CD8-positive, alpha-beta memory T cell (primary cell): ENCODE data around the gene LIN37. TPM values are rescaled to one million over a fixed set of nuclear protein-coding genes. Genes with fewer than 3 reads are reported as not detected.
"Not testable (repeated sequence)": the region's sequence is repeated elsewhere in the genome, so short reads cannot be mapped to it uniquely, and the experiment has no call there.

ENCODE experiments used
- CTCF ChIA-PET: fragments of 350-600 bp; sonication (Branson Sonifier 250); formaldehyde crosslinking; loops from one replicate; lab custom pipeline; 2021; ENCODE audit warnings: antibody characterized with exemption; lab: Charles Lee
- POLR2A ChIA-PET: fragments of 350-600 bp; sonication (Branson Sonifier 250); formaldehyde crosslinking; loops from one replicate; lab custom pipeline; 2021; ENCODE audit warnings: antibody characterized with exemption; lab: Charles Lee
- DNase-seq, 5 donors: peaks; one replicate each; pipeline versions ENCODE4 v3.0.0 to v3.0.0-alpha.2; 2020 to 2022; ENCODE audit warnings: mixed read lengths in 1 of 5
- H3K27ac ChIP-seq: one replicate; pipeline ENCODE4 v1.7.0; 2013; ENCODE audit warnings: low read depth, mild to moderate bottlenecking, low read length, moderate library complexity
- H3K27me3 ChIP-seq: 2 replicates; pipeline ENCODE4 v1.7.0; 2013; ENCODE audit warnings: low read length, mild to moderate bottlenecking; ENCODE audit not compliant: insufficient read depth, poor library complexity, severe bottlenecking
- H3K36me3 ChIP-seq: 2 replicates; pipeline ENCODE4 v1.7.0; 2013; ENCODE audit warnings: mild to moderate bottlenecking, low read length, moderate library complexity; ENCODE audit not compliant: insufficient read depth
- H3K4me1 ChIP-seq: 2 replicates; pipeline ENCODE4 v1.7.0; 2013; ENCODE audit warnings: mild to moderate bottlenecking, low read length, moderate library complexity; ENCODE audit not compliant: insufficient read depth
- H3K4me3 ChIP-seq: 2 replicates; pipeline ENCODE4 v1.7.0; 2013; ENCODE audit warnings: mild to moderate bottlenecking, low read length
- H3K9me3 ChIP-seq: 2 replicates; pipeline ENCODE4 v1.7.0; 2013; ENCODE audit warnings: mild to moderate bottlenecking, low read length
- H3K27ac Mint-ChIP-seq, 8 donors: one replicate each; pipeline ENCODE4 v1.8.0; 2020 to 2021; ENCODE audit warnings: mixed read lengths in 8 of 8, mild to moderate bottlenecking in 6 of 8, inconsistent platforms in 3 of 8, moderate library complexity in 3 of 8
- H3K27me3 Mint-ChIP-seq, 2 donors: one replicate each; pipeline ENCODE4 v1.8.0; 2020 to 2021; ENCODE audit warnings: mixed read lengths in 2 of 2, mild to moderate bottlenecking in 1 of 2, moderate library complexity in 1 of 2
- H3K36me3 Mint-ChIP-seq, 3 donors: one replicate each; pipeline ENCODE4 v1.8.0; 2020 to 2021; ENCODE audit warnings: mixed read lengths in 3 of 3, inconsistent platforms in 1 of 3, mild to moderate bottlenecking in 1 of 3
- H3K4me1 Mint-ChIP-seq, 3 donors: one replicate each; pipeline ENCODE4 v1.8.0; 2020 to 2021; ENCODE audit warnings: mixed read lengths in 3 of 3, inconsistent platforms in 1 of 3, mild to moderate bottlenecking in 1 of 3
- H3K4me3 Mint-ChIP-seq, 7 donors: one replicate each; pipeline ENCODE4 v1.8.0; 2020 to 2021; ENCODE audit warnings: mixed read lengths in 7 of 7, mild to moderate bottlenecking in 6 of 7, moderate library complexity in 4 of 7, inconsistent platforms in 2 of 7
- H3K9me3 Mint-ChIP-seq, 5 donors: one replicate each; pipeline ENCODE4 v1.8.0; 2020 to 2022; ENCODE audit warnings: mixed read lengths in 5 of 5, mild to moderate bottlenecking in 3 of 5, moderate library complexity in 2 of 5, inconsistent platforms in 1 of 5
- polyA plus RNA-seq: library from polyadenylated mRNA; unstranded; fragments of 300-500 nt; fragmentation: Illumina TruSeq; gene quantifications from one replicate; pipeline ENCODE4 v1.2.3, GENCODE V29; 2021
- total RNA-seq, 2 experiments: library from RNA; stranded (reverse); gene quantifications; one replicate each; pipeline ENCODE4 v1.2.3, GENCODE V29; 2021

LIN37 gene
- total and polyA plus RNA-seq, 3 experiments from 2014 or later = 8.8 to 12.7 (median 10.5) TPM

DNA sequence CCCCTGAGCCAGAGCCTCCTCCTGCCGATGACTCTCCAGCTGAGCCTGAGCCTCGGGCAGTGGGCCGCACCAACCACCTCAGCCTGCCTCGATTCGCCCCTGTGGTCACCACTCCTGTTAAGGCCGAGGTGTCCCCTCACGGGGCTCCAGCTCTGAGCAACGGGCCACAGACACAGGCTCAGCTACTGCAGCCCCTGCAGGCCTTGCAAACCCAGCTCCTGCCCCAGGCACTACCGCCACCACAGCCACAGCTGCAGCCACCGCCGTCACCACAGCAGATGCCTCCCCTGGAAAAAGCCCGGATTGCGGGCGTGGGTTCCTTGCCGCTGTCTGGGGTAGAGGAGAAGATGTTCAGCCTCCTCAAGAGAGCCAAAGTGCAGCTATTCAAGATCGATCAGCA, 27.0 kb upstream of the LIN37 start:
- CTCF ChIA-PET = interaction anchor here (0.6 to 0.7 kb wide), 2 partner anchors 10 to 257 kb away, joined by 3 to 4 read pairs; no protein-coding TSS in a partner anchor
- no peak overlapping the region for H3K27ac Mint-ChIP-seq
- H3K4me3 ChIP-seq = no peak overlapping the region

DNA sequence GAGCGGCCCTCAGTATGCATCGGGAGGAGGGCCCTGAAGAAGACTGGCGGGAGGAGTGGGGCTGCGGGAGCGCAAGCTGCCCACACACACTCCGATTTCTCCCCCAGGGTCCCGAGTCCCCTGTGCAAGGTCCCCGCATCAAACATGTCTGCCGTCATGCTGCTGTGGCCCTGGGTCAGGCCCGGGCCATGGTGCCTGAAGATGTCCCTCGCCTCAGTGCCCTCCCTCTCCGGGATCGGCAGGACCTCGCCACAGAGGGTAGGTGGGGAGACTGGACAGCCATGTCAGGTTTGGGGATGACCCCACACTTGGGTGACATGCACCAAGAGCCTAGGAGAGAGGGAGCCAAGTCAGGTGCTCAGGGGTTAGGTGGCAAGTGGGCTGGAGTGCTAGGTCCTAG, 25.9 kb upstream of the LIN37 start:
- DNase-seq = no peak
- CTCF ChIA-PET = no interaction called here
- peak overlapping the region in 1 of 8 donors; percentile 87 for H3K27ac Mint-ChIP-seq
- Histone ChIP-seq H3K9me3 (no peaks in the 10 kb centered on the region), H3K4me3 (no peak overlapping the region), H3K27ac (no peak overlapping the region), H3K4me1 (peaks cover 15% of the 10 kb centered on the region), H3K36me3 (peaks cover 53% of the 10 kb centered on the region), H3K27me3 (no peaks in the 10 kb centered on the region)
- H3K36me3 Mint-ChIP-seq = peaks cover 5 to 76% (median 7%) of the 10 kb centered on the region in 3 donors
- no peak overlapping the region for H3K4me3 Mint-ChIP-seq
- POLR2A ChIA-PET = no interaction called here
- H3K27me3 Mint-ChIP-seq = no peaks in the 10 kb centered on the region
- peaks cover 12 to 28% (median 13%) of the 10 kb centered on the region in 3 donors for H3K4me1 Mint-ChIP-seq
- no peaks in the 10 kb centered on the region for H3K9me3 Mint-ChIP-seq

More for the DNA sequence above, 27.0 kb upstream of the LIN37 start:
- Mint-ChIP-seq H3K4me1 (peaks cover 16 to 32% (median 17%) of the 10 kb centered on the region in 3 donors), H3K4me3 (peak overlapping the region in 1 of 7 donors; percentile 28), H3K9me3 (no peaks in the 10 kb centered on the region), H3K27me3 (no peaks in the 10 kb centered on the region), H3K36me3 (peaks cover 5 to 74% (median 7%) of the 10 kb centered on the region in 3 donors)
- Histone ChIP-seq H3K27me3 (no peaks in the 10 kb centered on the region), H3K4me1 (peaks cover 17% of the 10 kb centered on the region), H3K9me3 (no peaks in the 10 kb centered on the region), H3K27ac (no peak overlapping the region), H3K36me3 (peaks cover 43% of the 10 kb centered on the region)
- no peak for DNase-seq
- POLR2A ChIA-PET = interaction anchor here (0.5 kb wide), 1 partner anchor 30 kb away, joined by 3 read pairs; no protein-coding TSS in a partner anchor

DNA sequence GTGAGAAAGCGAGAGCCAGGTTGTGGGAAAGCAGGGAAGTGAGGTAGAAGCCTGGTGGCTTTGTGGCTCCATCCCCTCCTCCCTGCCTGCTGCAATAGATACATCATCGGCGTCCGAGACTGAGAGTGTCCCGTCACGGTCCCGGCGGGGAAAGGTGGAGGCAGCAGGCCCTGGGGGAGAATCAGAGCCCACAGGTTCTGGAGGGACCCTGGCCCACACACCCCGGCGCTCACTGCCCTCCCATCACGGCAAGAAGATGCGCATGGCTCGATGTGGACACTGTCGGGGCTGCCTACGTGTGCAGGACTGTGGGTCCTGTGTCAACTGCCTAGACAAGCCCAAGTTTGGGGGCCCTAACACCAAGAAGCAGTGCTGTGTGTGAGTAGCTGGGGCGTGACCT, 25.5 kb upstream of the LIN37 start:
- H3K4me1 Mint-ChIP-seq = peaks cover 12 to 28% (median 13%) of the 10 kb centered on the region in 3 donors
- Histone ChIP-seq H3K4me1 (peaks cover 15% of the 10 kb centered on the region), H3K4me3 (no peak overlapping the region), H3K27ac (no peak overlapping the region), H3K36me3 (peaks cover 57% of the 10 kb centered on the region), H3K27me3 (no peaks in the 10 kb centered on the region), H3K9me3 (no peaks in the 10 kb centered on the region)
- DNase-seq = no peak
- POLR2A ChIA-PET = no interaction called here
- no peaks in the 10 kb centered on the region for H3K9me3 Mint-ChIP-seq
- no peak overlapping the region for H3K4me3 Mint-ChIP-seq
- peaks cover 5 to 80% (median 8%) of the 10 kb centered on the region in 3 donors for H3K36me3 Mint-ChIP-seq
- H3K27me3 Mint-ChIP-seq = no peaks in the 10 kb centered on the region
- H3K27ac Mint-ChIP-seq = peak overlapping the region in 1 of 8 donors; percentile 87
- CTCF ChIA-PET = interaction anchor here (0.7 to 1.4 kb wide), 3 partner anchors 14 to 17 kb away, joined by 3 to 4 read pairs (median 3); no protein-coding TSS in a partner anchor

DNA sequence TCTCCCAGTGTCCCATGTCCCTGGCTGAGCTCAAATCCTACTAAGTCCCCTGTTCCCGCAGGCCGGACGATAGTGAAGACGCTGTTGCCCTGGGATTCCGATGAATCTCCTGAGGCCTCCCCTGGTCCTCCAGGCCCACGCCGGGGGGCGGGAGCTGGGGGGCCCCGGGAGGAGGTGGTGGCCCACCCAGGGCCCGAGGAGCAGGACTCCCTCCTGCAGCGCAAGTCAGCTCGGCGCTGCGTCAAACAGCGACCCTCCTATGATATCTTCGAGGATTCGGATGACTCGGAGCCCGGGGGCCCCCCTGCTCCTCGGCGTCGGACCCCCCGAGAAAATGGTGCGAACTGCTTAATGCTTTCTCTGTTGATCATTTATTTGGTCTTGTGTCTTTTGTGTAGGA, 24.7 kb upstream of the LIN37 start:
- Mint-ChIP-seq H3K4me1 (peaks cover 12 to 24% (median 12%) of the 10 kb centered on the region in 3 donors), H3K36me3 (peaks cover 5 to 85% (median 8%) of the 10 kb centered on the region in 3 donors), H3K27ac (peak overlapping the region in 1 of 8 donors; percentile 75), H3K27me3 (no peaks in the 10 kb centered on the region), H3K4me3 (no peak overlapping the region), H3K9me3 (no peaks in the 10 kb centered on the region)
- H3K27me3 ChIP-seq = no peaks in the 10 kb centered on the region
- ChIA-PET POLR2A (interaction anchor here (1.2 kb wide), 1 partner anchor 18 kb away, joined by 3 read pairs; the partner anchor contains the start of gene IGFLR1), CTCF (interaction anchor here (0.7 to 1.4 kb wide), 3 partner anchors 13 to 17 kb away, joined by 3 to 4 read pairs (median 3); no protein-coding TSS in a partner anchor)
- peaks cover 14% of the 10 kb centered on the region for H3K4me1 ChIP-seq
- no peak overlapping the region for H3K27ac ChIP-seq
- DNase-seq = no peak
- peaks cover 63% of the 10 kb centered on the region for H3K36me3 ChIP-seq
- no peaks in the 10 kb centered on the region for H3K9me3 ChIP-seq
- H3K4me3 ChIP-seq = no peak overlapping the region

DNA sequence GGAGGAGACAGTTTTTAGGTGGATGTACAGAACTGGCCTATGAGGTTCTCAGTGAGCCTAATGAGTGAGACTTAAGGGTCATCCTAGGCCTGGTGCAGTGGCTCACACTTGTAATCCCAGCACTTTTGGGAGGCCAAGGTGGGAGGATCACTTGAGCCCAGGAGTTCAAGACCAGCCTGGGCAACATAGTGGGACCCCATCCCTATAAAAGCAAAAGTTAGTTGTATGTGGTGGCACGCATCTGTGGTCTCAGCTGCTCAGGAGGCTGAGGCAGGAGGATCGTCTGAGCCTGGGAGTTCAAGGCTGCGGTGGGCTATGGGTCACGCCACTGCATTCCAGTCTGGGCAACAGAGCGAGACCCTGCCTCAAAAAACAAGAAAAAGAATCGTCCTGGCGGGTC, 24.2 kb upstream of the LIN37 start:
- not testable (repeated sequence) for H3K9me3 Mint-ChIP-seq, H3K9me3 ChIP-seq, H3K4me1 ChIP-seq, DNase-seq, H3K4me3 ChIP-seq, H3K4me3 Mint-ChIP-seq, H3K27me3 Mint-ChIP-seq, H3K27me3 ChIP-seq, H3K27ac ChIP-seq
- peaks cover 68% of the 10 kb centered on the region for H3K36me3 ChIP-seq
- Mint-ChIP-seq H3K27ac (peak overlapping the region in 1 of 8 donors; percentile 75), H3K36me3 (peaks cover 5 to 89% (median 10%) of the 10 kb centered on the region in 3 donors), H3K4me1 (peaks cover 9 to 20% (median 11%) of the 10 kb centered on the region in 3 donors)
- CTCF ChIA-PET = interaction anchor here (1.4 kb wide), 1 partner anchor 12 kb away, joined by 3 read pairs; no protein-coding TSS in a partner anchor
- POLR2A ChIA-PET = interaction anchor here (1.2 kb wide), 1 partner anchor 18 kb away, joined by 3 read pairs; the partner anchor contains the start of gene IGFLR1

DNA sequence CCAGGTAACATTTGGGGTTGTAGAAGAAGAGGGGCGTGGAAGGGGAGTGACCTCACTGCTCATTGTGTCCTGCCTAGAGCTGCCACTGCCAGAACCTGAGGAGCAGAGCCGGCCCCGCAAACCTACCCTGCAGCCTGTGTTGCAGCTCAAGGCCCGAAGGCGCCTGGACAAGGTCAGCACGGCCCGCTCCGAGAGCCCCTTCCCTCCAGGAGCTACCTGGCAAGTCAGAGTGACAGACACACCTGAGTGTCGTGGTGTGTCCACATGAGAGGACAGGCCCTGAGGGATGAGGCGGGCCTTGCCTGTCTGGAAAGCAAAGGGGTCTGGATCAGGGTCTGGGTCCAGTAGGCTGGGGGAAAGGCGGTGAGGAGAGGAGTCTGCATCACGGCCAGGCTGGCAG, 23.8 kb upstream of the LIN37 start:
- Mint-ChIP-seq H3K27ac (peak overlapping the region in 1 of 8 donors; percentile 75), H3K27me3 (no peaks in the 10 kb centered on the region), H3K4me3 (no peak overlapping the region), H3K36me3 (peaks cover 5 to 91% (median 14%) of the 10 kb centered on the region in 3 donors), H3K4me1 (peaks cover 5 to 15% (median 6%) of the 10 kb centered on the region in 3 donors), H3K9me3 (no peaks in the 10 kb centered on the region)
- POLR2A ChIA-PET = interaction anchor here (1.2 kb wide), 1 partner anchor 17 kb away, joined by 3 read pairs; the partner anchor contains the start of gene IGFLR1
- H3K27ac ChIP-seq = no peak overlapping the region
- H3K9me3 ChIP-seq = no peaks in the 10 kb centered on the region
- peaks cover 5% of the 10 kb centered on the region for H3K4me1 ChIP-seq
- peaks cover 72% of the 10 kb centered on the region for H3K36me3 ChIP-seq
- CTCF ChIA-PET = interaction anchor here (1.4 kb wide), 1 partner anchor 12 kb away, joined by 3 read pairs; no protein-coding TSS in a partner anchor
- H3K27me3 ChIP-seq = no peaks in the 10 kb centered on the region
- no peak for DNase-seq
- H3K4me3 ChIP-seq = no peak overlapping the region

DNA sequence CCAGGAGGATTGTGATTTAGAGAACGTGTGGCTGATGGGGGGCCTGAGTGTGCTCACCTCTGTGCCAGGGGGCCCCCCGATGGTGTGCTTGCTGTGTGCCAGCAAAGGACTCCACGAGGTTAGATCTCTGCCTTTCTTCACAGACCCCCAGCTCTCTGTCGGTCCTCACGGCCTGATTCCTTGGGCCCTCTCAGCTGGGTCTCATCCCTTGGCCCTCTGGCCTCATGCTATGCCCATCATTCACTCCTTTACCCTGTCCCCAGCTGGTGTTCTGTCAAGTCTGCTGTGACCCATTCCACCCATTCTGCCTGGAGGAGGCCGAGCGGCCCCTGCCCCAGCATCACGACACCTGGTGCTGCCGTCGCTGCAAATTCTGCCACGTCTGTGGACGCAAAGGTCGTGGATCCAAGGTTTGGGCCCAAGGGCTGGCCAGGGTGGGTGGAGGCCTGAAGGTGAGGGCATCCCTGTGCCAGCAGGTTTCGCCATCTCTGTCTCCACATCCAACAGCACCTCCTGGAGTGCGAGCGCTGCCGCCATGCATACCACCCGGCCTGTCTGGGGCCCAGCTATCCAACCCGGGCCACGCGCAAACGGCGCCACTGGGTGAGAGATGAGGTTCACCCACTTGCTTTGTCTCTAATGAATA, 23.0 kb upstream of the LIN37 start:
- H3K9me3 ChIP-seq = no peaks in the 10 kb centered on the region
- POLR2A ChIA-PET = no interaction called here
- Mint-ChIP-seq H3K27me3 (no peaks in the 10 kb centered on the region), H3K4me3 (no peak overlapping the region), H3K27ac (peak overlapping the region in 2 of 8 donors; percentile 58 to 74), H3K36me3 (peaks cover 5 to 91% (median 15%) of the 10 kb centered on the region in 3 donors), H3K4me1 (peaks cover 1 to 11% (median 4%) of the 10 kb centered on the region in 3 donors), H3K9me3 (no peaks in the 10 kb centered on the region)
- H3K36me3 ChIP-seq = peaks cover 80% of the 10 kb centered on the region
- H3K27ac ChIP-seq = no peak overlapping the region
- DNase-seq = no peak
- no peaks in the 10 kb centered on the region for H3K27me3 ChIP-seq
- no peak overlapping the region for H3K4me3 ChIP-seq
- CTCF ChIA-PET = no interaction called here
- H3K4me1 ChIP-seq = no peaks in the 10 kb centered on the region
